Ascending aorta (tissue), 2 donors: ENCODE measurements around the gene MESD. TPM values are rescaled to one million over a fixed set of nuclear protein-coding genes. Genes with fewer than 3 reads are reported as not detected.

Source experiments
- DNase-seq, 2 donors: peaks; one replicate each; pipeline ENCODE4 v3.0.0-alpha.2; 2019; ENCODE audit warnings: low spot score in 2 of 2
- H3K27ac ChIP-seq, 2 donors: fragments of 200-600 bp; sonication (generic); one replicate each; pipeline ENCODE4 v1.5.1; 2016 to 2017; ENCODE audit warnings: mild to moderate bottlenecking in 1 of 2
- H3K27me3 ChIP-seq: fragments of 200-600 bp; sonication (generic); one replicate; pipeline ENCODE4 v1.5.1; 2017
- H3K36me3 ChIP-seq, 2 donors: fragments of 200-600 bp; sonication (generic); one replicate each; pipeline ENCODE4 v1.5.1; 2016
- H3K4me1 ChIP-seq, 2 donors: fragments of 200-600 bp; sonication (generic); one replicate each; pipeline ENCODE4 v1.5.1; 2016 to 2017; ENCODE audit warnings: mild to moderate bottlenecking in 1 of 2
- H3K4me3 ChIP-seq, 2 donors: fragments of 200-600 bp; sonication (generic); one replicate each; pipeline ENCODE4 v1.5.1; 2016 to 2017; ENCODE audit warnings: mild to moderate bottlenecking in 1 of 2
- H3K9me3 ChIP-seq, 2 donors: fragments of 200-600 bp; sonication (generic); one replicate each; pipeline ENCODE4 v1.5.1; 2016
- intact Hi-C: fragments of 100-400 bp; cut with DNase I; formaldehyde crosslinking; loops from one replicate; pipeline ENCODE4 v1.15.1; 2023
- total RNA-seq: library from RNA; depleted of rRNA; stranded (reverse); fragments of >200 nt; gene quantifications from one replicate; pipeline ENCODE4 v1.1.0, GENCODE V29; 2016
- TF ChIP-seq, protein P1 (sequence below), 3 experiments: fragments of 200-600 bp in 2 of 3; fragments of 450-650 bp in 1 of 3; sonication (generic) in 2 of 3; IDR thresholded peaks; one replicate each; pipeline ENCODE4 v1.5.1; 2016 to 2019; ENCODE audit warnings: antibody characterized with exemption in 3 of 3, mild to moderate bottlenecking in 1 of 3, moderate library complexity in 1 of 3

MESD gene
- total RNA-seq, 1 donor from 2014 or later: 6.4 TPM

DNA sequence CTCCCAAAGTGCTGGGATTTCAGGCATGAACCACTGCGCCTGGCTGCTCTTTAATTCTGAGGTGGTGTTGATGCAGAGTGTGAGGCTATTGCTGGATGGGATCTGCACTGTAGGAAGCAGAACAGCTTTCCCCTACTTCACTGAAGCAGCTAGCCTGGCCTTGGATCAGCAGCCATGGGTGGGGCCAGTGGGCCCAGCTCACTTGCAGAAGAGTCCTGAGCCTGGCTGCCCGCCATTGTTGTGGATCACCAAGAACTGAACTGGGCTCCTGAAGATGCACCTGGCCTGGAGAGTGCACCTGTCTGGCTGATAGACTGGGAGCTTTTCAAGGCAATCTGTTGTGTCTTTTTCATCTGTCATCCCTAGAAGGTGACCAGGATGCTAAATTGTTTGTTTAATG lies 23.0 kb upstream of the MESD start:
- Histone ChIP-seq H3K27me3 (no peaks in the 10 kb centered on the region), H3K36me3 (no peaks in the 10 kb centered on the region), H3K9me3 (no peaks in the 10 kb centered on the region), H3K27ac (no peak overlapping the region), H3K4me3 (no peak overlapping the region), H3K4me1 (peaks cover 0 to 2% of the 10 kb centered on the region in 2 donors)
- intact Hi-C loops: no loop called here
- DNase-seq: no peak
- TF ChIP-seq, protein P1, sequence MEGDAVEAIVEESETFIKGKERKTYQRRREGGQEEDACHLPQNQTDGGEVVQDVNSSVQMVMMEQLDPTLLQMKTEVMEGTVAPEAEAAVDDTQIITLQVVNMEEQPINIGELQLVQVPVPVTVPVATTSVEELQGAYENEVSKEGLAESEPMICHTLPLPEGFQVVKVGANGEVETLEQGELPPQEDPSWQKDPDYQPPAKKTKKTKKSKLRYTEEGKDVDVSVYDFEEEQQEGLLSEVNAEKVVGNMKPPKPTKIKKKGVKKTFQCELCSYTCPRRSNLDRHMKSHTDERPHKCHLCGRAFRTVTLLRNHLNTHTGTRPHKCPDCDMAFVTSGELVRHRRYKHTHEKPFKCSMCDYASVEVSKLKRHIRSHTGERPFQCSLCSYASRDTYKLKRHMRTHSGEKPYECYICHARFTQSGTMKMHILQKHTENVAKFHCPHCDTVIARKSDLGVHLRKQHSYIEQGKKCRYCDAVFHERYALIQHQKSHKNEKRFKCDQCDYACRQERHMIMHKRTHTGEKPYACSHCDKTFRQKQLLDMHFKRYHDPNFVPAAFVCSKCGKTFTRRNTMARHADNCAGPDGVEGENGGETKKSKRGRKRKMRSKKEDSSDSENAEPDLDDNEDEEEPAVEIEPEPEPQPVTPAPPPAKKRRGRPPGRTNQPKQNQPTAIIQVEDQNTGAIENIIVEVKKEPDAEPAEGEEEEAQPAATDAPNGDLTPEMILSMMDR (IDR thresholded peaks at IDR 0.05): no peak

DNA sequence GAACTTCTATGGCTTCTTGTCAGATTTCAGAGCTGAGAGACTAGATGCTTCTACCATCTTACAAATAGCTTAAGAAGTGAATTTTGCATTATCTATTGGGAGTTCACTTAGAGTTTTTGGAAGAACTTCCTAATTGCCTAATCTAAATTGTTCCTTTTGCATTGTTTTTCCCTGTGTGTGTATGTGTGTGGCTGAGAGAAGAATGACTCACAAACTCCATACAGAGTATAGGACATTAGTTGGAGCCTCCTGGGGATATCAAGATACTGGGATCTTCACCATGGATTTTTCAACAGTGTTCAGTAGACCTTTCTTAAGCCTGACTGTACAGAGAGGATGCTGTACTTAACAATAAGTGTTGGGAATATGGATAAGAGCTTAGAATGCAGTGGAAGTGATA lies 22.0 kb upstream of the MESD start:
- Histone ChIP-seq H3K9me3 (no peaks in the 10 kb centered on the region), H3K4me3 (no peak overlapping the region), H3K27ac (no peak overlapping the region), H3K4me1 (peaks cover 0 to 2% of the 10 kb centered on the region in 2 donors), H3K36me3 (no peaks in the 10 kb centered on the region), H3K27me3 (no peaks in the 10 kb centered on the region)
- no peak for DNase-seq
- TF ChIP-seq, protein P1 (IDR thresholded peaks at IDR 0.05): no peak
- intact Hi-C loops: no loop called here

DNA sequence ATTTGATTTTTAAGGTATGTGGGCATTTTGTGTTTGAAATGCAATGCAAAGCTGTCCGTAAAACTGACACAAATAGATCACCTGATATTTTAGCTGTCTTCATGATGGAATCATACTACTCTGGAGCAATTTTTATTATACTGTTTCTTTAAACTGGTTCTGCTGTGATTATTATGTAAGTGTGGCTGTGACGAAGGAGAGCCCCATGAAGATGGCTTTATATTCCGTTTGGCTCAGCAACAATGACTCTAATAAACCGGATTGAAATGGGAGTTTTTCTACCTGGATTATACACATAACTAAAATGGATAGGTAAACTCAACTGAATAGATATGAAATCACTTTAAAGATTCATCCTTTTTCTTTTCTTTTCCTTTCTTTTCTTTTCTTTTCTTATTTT lies 20.5 kb upstream of the MESD start:
- DNase-seq: no peak
- H3K27me3 ChIP-seq: no peaks in the 10 kb centered on the region
- peaks cover 0 to 7% of the 10 kb centered on the region in 2 donors for H3K4me1 ChIP-seq
- TF ChIP-seq, protein P1 (IDR thresholded peaks at IDR 0.05): no peak
- no peak overlapping the region for H3K4me3 ChIP-seq
- intact Hi-C loops: no loop called here
- H3K27ac ChIP-seq: no peak overlapping the region
- peaks cover 0 to 4% of the 10 kb centered on the region in 2 donors for H3K36me3 ChIP-seq
- H3K9me3 ChIP-seq: no peaks in the 10 kb centered on the region

DNA sequence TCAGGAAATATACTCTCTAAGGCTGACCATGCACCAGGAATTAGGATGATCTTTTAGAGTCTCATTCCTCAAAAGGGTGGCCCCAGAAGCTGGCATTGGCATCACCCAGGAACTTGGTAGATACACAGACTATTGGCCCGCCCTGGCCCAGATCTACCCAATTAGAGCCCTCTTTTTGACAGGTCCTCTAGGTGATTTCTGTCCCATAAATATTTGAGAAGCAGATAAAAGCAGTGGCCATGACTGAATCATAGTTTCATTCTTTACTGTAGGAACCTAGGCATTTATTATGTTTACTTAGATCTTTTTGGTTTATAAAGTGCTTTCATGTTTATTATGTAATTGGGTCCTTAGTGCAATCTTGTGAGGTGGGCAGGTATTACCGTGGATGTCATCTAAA lies 18.7 kb upstream of the MESD start:
- peaks cover 3 to 9% of the 10 kb centered on the region in 2 donors for H3K36me3 ChIP-seq
- H3K4me1 ChIP-seq: peaks cover 0 to 16% of the 10 kb centered on the region in 2 donors
- intact Hi-C loops: loop anchor here (10.0 kb wide), 1 partner anchor 854 kb away; the partner anchor contains the start of gene FAH
- TF ChIP-seq, protein P1 (IDR thresholded peaks at IDR 0.05): no peak
- no peak overlapping the region for H3K27ac ChIP-seq
- no peaks in the 10 kb centered on the region for H3K9me3 ChIP-seq
- no peak for DNase-seq
- H3K27me3 ChIP-seq: no peaks in the 10 kb centered on the region
- no peak overlapping the region for H3K4me3 ChIP-seq

DNA sequence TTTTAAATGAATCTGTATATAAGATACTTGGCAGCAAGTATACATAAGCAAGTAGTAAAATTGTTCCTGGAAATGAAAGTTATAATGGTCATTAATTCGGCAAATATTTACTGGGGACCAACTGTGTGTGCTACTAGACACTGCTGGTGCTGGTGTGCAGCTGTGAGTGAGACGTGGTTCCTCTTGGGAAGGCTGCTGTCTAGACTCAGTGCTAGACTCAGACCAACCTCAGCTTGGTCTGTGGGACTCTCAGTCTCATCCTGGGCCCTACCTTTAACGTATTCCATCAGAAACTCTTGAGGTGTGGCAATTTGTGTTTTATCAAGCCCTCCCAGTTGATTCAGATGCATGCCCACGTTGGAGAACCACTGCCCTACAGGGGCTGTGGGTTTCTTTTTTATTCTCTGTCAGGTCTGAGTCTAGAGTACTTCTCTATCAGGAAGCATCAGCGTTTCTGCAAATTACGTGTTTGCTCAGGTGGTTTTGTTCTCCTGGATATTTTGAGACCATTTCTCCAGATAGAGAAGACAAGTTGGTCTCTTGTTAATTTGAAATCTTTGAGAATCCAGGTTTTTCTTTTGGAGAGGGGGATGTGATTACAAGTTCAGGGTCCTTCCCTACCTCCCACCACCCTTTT lies 17.9 kb upstream of the MESD start:
- Histone ChIP-seq H3K4me3 (no peak overlapping the region), H3K27me3 (no peaks in the 10 kb centered on the region), H3K4me1 (peaks cover 5 to 23% of the 10 kb centered on the region in 2 donors), H3K27ac (no peak overlapping the region), H3K36me3 (peaks cover 11 to 17% of the 10 kb centered on the region in 2 donors), H3K9me3 (no peaks in the 10 kb centered on the region)
- intact Hi-C loops: loop anchor here (10.0 kb wide), 1 partner anchor 853 kb away; the partner anchor contains the start of gene FAH
- TF ChIP-seq, protein P1 (IDR thresholded peaks at IDR 0.05): no peak
- DNase-seq: no peak
